Kidney (tissue), 14 donors: ENCODE measurements around the gene LRRC51. TPM values are rescaled to one million over a fixed set of nuclear protein-coding genes. Genes with fewer than 3 reads are reported as not detected.
A peak's percentile ranks its signal among the peaks of the same experiment; 100 is the strongest.

Source experiments
- DNase-seq, 5 donors: peaks; one replicate each; pipeline ENCODE4 v3.0.0-alpha.2; 2013 to 2020
- FAIRE-seq: peaks from 2 replicates; lab custom pipeline; 2012; peaks lifted over from hg19 to GRCh38; lab: Jason Lieb, UNC
- H3K27ac ChIP-seq, 2 donors: one replicate each; pipeline ENCODE4 v1.7.0; 2013; ENCODE audit warnings: low read depth in 2 of 2, low read length in 2 of 2, inconsistent platforms in 1 of 2
- H3K27me3 ChIP-seq: one replicate; pipeline ENCODE4 v1.7.1; 2013; ENCODE audit warnings: low read length, inconsistent platforms; ENCODE audit not compliant: control insufficient read depth, insufficient read depth
- H3K36me3 ChIP-seq, 3 donors: one replicate each; pipeline versions ENCODE4 v1.7.0 to v1.7.1; 2013; ENCODE audit warnings: low read length in 3 of 3, control low read depth in 1 of 3, inconsistent platforms in 1 of 3; ENCODE audit not compliant: insufficient read depth in 3 of 3, control insufficient read depth in 2 of 3
- H3K4me1 ChIP-seq, 3 donors: one replicate each; pipeline versions ENCODE4 v1.7.0 to v1.7.1; 2013; ENCODE audit warnings: low read length in 3 of 3, inconsistent platforms in 1 of 3, low read depth in 1 of 3; ENCODE audit not compliant: control insufficient read depth in 2 of 3, insufficient read depth in 2 of 3
- H3K4me3 ChIP-seq, 3 donors: one replicate each; pipeline versions ENCODE4 v1.7.0 to v1.8.1; 2013; ENCODE audit warnings: low read length in 3 of 3, control low read depth in 1 of 3, inconsistent platforms in 1 of 3
- H3K9ac ChIP-seq, 3 donors: one replicate each; pipeline versions ENCODE4 v1.7.0 to v1.7.1; 2013; ENCODE audit warnings: low read length in 3 of 3, control low read depth in 1 of 3, inconsistent platforms in 1 of 3
- H3K9me3 ChIP-seq, 3 donors: one replicate each; pipeline versions ENCODE4 v1.7.0 to v1.7.1; 2013; ENCODE audit warnings: low read length in 3 of 3, control low read depth in 1 of 3, inconsistent platforms in 1 of 3; ENCODE audit not compliant: control insufficient read depth in 2 of 3, insufficient read depth in 1 of 3
- CTCF ChIP-seq: IDR thresholded peaks from 3 replicates; pipeline ENCODE4 v1.5.1; 2012; ENCODE audit warnings: mild to moderate bottlenecking, moderate library complexity, borderline replicate concordance; ENCODE audit not compliant: insufficient read depth; ENCODE audit errors: extremely low read depth
- intact Hi-C: fragments of 100-400 bp; cut with DNase I; formaldehyde crosslinking; loops from one replicate; pipeline ENCODE4 v1.11.1; 2022
- polyA plus RNA-seq: library from polyadenylated mRNA; stranded (reverse); fragments of 350-450 nt; fragmentation: Illumina TruSeq; extraction: RNeasy Lipid Tissue Mini Kit (QIAGEN cat#74804); gene quantifications from one replicate; pipeline ENCODE4 v1.2.3, GENCODE V29; 2014; ENCODE audit warnings: low read depth, low replicate concordance; ENCODE audit not compliant: insufficient read depth
- total RNA-seq: library from RNA; stranded (reverse); fragmentation: NEBNext Ultra II Directional; extraction: Animal tissue kit (Norgen Biotek cat#: 25700); gene quantifications from one replicate; pipeline ENCODE4 v1.2.1, GENCODE V29; 2021
- donor health status: control.
- donor health status: control.
- donor health status: control.
- donor health status: control.
- donor health status: control.
- donor health status: DM: yes; HTN: yes; CAD: no.
- donor health status: Normal renal cell carcinoma (clear cell type).

LRRC51 gene
- total and polyA plus RNA-seq, 2 donors from 2014 or later, result 23.3 to 28.9 TPM

- DNase-seq (peak in 3 of 5 donors; percentile 5 to 75 (median 55)), FAIRE-seq (no peak)
- Histone ChIP-seq H3K9ac (peak overlapping the region; percentile 68 to 82 (median 82)), H3K4me3 (peak overlapping the region; percentile 64 to 94 (median 74)), H3K27ac (peak overlapping the region; percentile 92 to 98), H3K36me3 (peaks cover 2 to 11% (median 3%) of the 10 kb centered on the region in 3 donors), H3K9me3 (no peaks in the 10 kb centered on the region), H3K4me1 (peaks cover 13 to 53% (median 43%) of the 10 kb centered on the region in 3 donors), H3K27me3 (no peaks in the 10 kb centered on the region)
- TF ChIP-seq CTCF, result no peak
- intact Hi-C loops, result no loop called here
These were observed 42.2 kb upstream of the LRRC51 start for GRCh38 chr11:72038491-72038890.

- H3K27ac ChIP-seq, result peak overlapping the region; percentile 92 to 98
- peaks cover 13 to 50% (median 43%) of the 10 kb centered on the region in 3 donors for H3K4me1 ChIP-seq
- H3K9ac ChIP-seq, result peak overlapping the region; percentile 82 to 89 (median 82)
- no peaks in the 10 kb centered on the region for H3K27me3 ChIP-seq
- intact Hi-C loops, result no loop called here
- no peak for TF ChIP-seq CTCF
- peak in 4 of 5 donors; percentile 51 to 88 (median 72) for DNase-seq
- H3K36me3 ChIP-seq, result peaks cover 2 to 4% (median 3%) of the 10 kb centered on the region in 3 donors
- FAIRE-seq, result no peak
- H3K4me3 ChIP-seq, result peak overlapping the region; percentile 64 to 94 (median 74)
- no peaks in the 10 kb centered on the region for H3K9me3 ChIP-seq
These were observed 41.4 kb upstream of the LRRC51 start for GRCh38 chr11:72039031-72039855.

GRCh38 chr11:72039856-72040401 is 40.7 kb upstream of the LRRC51 start:
- TF ChIP-seq CTCF, result no peak
- Histone ChIP-seq H3K4me3 (peak overlapping the region; percentile 64 to 94 (median 74)), H3K9ac (peak overlapping the region; percentile 82 to 89 (median 82)), H3K36me3 (peaks cover 2 to 4% (median 3%) of the 10 kb centered on the region in 3 donors), H3K27me3 (no peaks in the 10 kb centered on the region), H3K27ac (peak overlapping the region; percentile 92 to 98), H3K9me3 (no peaks in the 10 kb centered on the region), H3K4me1 (peaks cover 13 to 50% (median 43%) of the 10 kb centered on the region in 3 donors)
- intact Hi-C loops, result no loop called here
- DNase-seq (peak in 2 of 5 donors; percentile 24 to 26), FAIRE-seq (no peak)
